ENCODE results near the gene DOCK3. TPM values are rescaled to one million over a fixed set of nuclear protein-coding genes. Genes with fewer than 3 reads are reported as not detected.
A peak's percentile ranks its signal among the peaks of the same experiment; 100 is the strongest.

The DOCK3 gene
- total and polyA plus RNA-seq, 10 of the 15 experiments (the other 5 are each of a cell fraction or from before 2014, with no cell fraction given): 0.02 to 0.52 (median 0.04) TPM; not detected in 5

- H3K4me2 ChIP-seq (ENCODE audit: control insufficient read depth, insufficient read depth): no peak overlapping the region
- no peak overlapping the region for H3K4me3 ChIP-seq
- H4K20me1 ChIP-seq (ENCODE audit: control insufficient read depth, insufficient read depth): peaks cover 11% of the 10 kb centered on the region; the same call in 1 of the 2 replicates
- no peak overlapping the region for H3K9ac ChIP-seq (ENCODE audit: control insufficient read depth, insufficient read depth, low read length)
- FAIRE-seq: no peak
- peaks cover 20 to 46% of the 10 kb centered on the region in 2 experiments for H3K36me3 ChIP-seq (ENCODE audit: control insufficient read depth in 2 of 2, insufficient read depth in 2 of 2, low read length in 1 of 2)
- no peak overlapping the region for H3K27ac ChIP-seq (ENCODE audit: control insufficient read depth, insufficient read depth)
- SMC1A ChIA-PET (ENCODE audit: uncharacterized antibody, unreplicated experiment): interaction anchor here (0.8 kb wide), 1 partner anchor 9 kb away, joined by 3 read pairs; no protein-coding TSS in a partner anchor
- no peak overlapping the region for H2AFZ ChIP-seq (ENCODE audit: control insufficient read depth, low read depth, low read length)
- H3K79me2 ChIP-seq (ENCODE audit: control insufficient read depth, insufficient read depth, low read length): peaks cover 36% of the 10 kb centered on the region
- no peaks in the 10 kb centered on the region for H3K9me3 ChIP-seq (replicated peaks; ENCODE audit: control insufficient read depth, insufficient read depth, low read length)
- intact Hi-C loops (cut with micrococcal nuclease; ENCODE audit: unreplicated experiment): no loop called here
- CTCF ChIA-PET: no interaction called here
- no TSS peak for BruUV-seq (replicated peaks)
- H3K27me3 ChIP-seq (replicated peaks in 1 of 2; ENCODE audit: control insufficient read depth in 2 of 2, insufficient read depth in 2 of 2, low read length in 1 of 2): no peaks in the 10 kb centered on the region
- DNase-seq (ENCODE audit: low read depth, low spot score): no peak
- POLR2A ChIA-PET: interaction anchor here (0.6 kb wide), 1 partner anchor 10 kb away, joined by 11 read pairs; no protein-coding TSS in a partner anchor
- RAD21 ChIA-PET (ENCODE audit: unreplicated experiment): no interaction called here
- 100% methylated on average over 1 of the region's 1 CpG for WGBS (ENCODE audit: insufficient coverage, insufficient replicate concordance, low lambda C conversion rate, missing lambda C conversion rate)
- in situ Hi-C loops (cut with MboI): loop anchor here (10.0 kb wide), 1 partner anchor 1062 kb away; no protein-coding TSS in a partner anchor
- TF ChIP-seq IKZF2 (IDR thresholded peaks at IDR 0.05): no peak
- TF ChIP-seq POLR2A (IDR thresholded peaks at IDR 0.05; ENCODE audit: low read depth, low read length): 0 out of 2 replicates have a peak, but pooled peaks have one; percentile 27
- no peak for TF ChIP-seq EP300 (IDR thresholded peaks at IDR 0.05; ENCODE audit: borderline replicate concordance in 1 of 2, control insufficient read depth in 1 of 2, low read depth in 2 of 2, low read length in 2 of 2)
- no peak for ATAC-seq
- H3K4me1 ChIP-seq (ENCODE audit: control insufficient read depth, insufficient read depth, low read length): peaks cover 11% of the 10 kb centered on the region
Measured at GRCh38 chr3:51396401-51396800, 721.7 kb downstream of the DOCK3 start.

DNA sequence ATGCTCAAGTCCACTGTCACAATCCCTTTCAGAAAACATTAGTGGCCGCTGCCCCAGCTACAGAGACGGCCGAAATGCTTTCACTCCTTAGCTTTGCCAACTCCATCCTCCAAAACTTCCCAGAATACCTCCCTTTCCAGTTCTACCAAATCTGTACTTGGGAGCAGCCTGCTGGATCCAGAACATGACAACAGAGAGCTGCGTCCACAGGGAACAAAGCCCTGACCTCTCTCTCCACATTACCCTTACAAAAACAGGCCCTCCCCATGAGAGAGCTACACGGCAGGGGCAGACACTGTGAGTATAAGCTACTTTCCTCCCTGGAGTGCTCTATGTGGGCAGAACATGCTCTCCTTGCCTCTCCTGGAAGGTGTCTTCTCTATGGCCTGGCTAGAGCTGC is 722.7 kb downstream of the DOCK3 start:
- FAIRE-seq (no peak), ATAC-seq (no peak), DNase-seq (ENCODE audit: low read depth, low spot score) (no peak)
- BruUV-seq (replicated peaks): no TSS peak
- Histone ChIP-seq H3K27ac (ENCODE audit: control insufficient read depth, insufficient read depth) (no peak overlapping the region), H4K20me1 (ENCODE audit: control insufficient read depth, insufficient read depth) (peaks cover 11% of the 10 kb centered on the region; the same call in 1 of the 2 replicates), H3K9me3 (replicated peaks; ENCODE audit: control insufficient read depth, insufficient read depth, low read length) (no peaks in the 10 kb centered on the region), H3K79me2 (ENCODE audit: control insufficient read depth, insufficient read depth, low read length) (peaks cover 26% of the 10 kb centered on the region), H3K4me1 (ENCODE audit: control insufficient read depth, insufficient read depth, low read length) (peaks cover 8% of the 10 kb centered on the region), H2AFZ (ENCODE audit: control insufficient read depth, low read depth, low read length) (no peak overlapping the region), H3K4me2 (ENCODE audit: control insufficient read depth, insufficient read depth) (no peak overlapping the region), H3K36me3 (ENCODE audit: control insufficient read depth in 2 of 2, insufficient read depth in 2 of 2, low read length in 1 of 2) (peaks cover 20 to 49% of the 10 kb centered on the region in 2 experiments), H3K4me3 (no peak overlapping the region), H3K9ac (ENCODE audit: control insufficient read depth, insufficient read depth, low read length) (no peak overlapping the region), H3K27me3 (replicated peaks in 1 of 2; ENCODE audit: control insufficient read depth in 2 of 2, insufficient read depth in 2 of 2, low read length in 1 of 2) (no peaks in the 10 kb centered on the region)
- POLR2A ChIA-PET: interaction anchor here (0.6 kb wide), 1 partner anchor 103 kb away, joined by 3 read pairs; no protein-coding TSS in a partner anchor
- intact Hi-C loops (cut with micrococcal nuclease; ENCODE audit: unreplicated experiment): no loop called here
- no peak for TF ChIP-seq POU2F2 (IDR thresholded peaks at IDR 0.05; ENCODE audit: borderline replicate concordance, low read depth, low read length)
- no peak for TF ChIP-seq HCFC1 (IDR thresholded peaks at IDR 0.05; ENCODE audit: low read length)
- TF ChIP-seq, protein P1, sequence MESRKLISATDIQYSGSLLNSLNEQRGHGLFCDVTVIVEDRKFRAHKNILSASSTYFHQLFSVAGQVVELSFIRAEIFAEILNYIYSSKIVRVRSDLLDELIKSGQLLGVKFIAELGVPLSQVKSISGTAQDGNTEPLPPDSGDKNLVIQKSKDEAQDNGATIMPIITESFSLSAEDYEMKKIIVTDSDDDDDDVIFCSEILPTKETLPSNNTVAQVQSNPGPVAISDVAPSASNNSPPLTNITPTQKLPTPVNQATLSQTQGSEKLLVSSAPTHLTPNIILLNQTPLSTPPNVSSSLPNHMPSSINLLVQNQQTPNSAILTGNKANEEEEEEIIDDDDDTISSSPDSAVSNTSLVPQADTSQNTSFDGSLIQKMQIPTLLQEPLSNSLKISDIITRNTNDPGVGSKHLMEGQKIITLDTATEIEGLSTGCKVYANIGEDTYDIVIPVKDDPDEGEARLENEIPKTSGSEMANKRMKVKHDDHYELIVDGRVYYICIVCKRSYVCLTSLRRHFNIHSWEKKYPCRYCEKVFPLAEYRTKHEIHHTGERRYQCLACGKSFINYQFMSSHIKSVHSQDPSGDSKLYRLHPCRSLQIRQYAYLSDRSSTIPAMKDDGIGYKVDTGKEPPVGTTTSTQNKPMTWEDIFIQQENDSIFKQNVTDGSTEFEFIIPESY (IDR thresholded peaks at IDR 0.05): no peak
- TF ChIP-seq EP300 (IDR thresholded peaks at IDR 0.05; ENCODE audit: borderline replicate concordance in 1 of 2, control insufficient read depth in 1 of 2, low read depth in 2 of 2, low read length in 2 of 2): no peak
- no peak for TF ChIP-seq ATF7 (IDR thresholded peaks at IDR 0.05; ENCODE audit: low read depth)
- TF ChIP-seq, protein P2, sequence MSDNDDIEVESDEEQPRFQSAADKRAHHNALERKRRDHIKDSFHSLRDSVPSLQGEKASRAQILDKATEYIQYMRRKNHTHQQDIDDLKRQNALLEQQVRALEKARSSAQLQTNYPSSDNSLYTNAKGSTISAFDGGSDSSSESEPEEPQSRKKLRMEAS (IDR thresholded peaks at IDR 0.05; ENCODE audit: low read depth, low read length): no peak
- TF ChIP-seq STAT3 (IDR thresholded peaks at IDR 0.05; ENCODE audit: low read depth, low read length): no peak
- TF ChIP-seq GATAD2B (conservative IDR thresholded peaks at IDR 0.05; ENCODE audit: low read depth): no peak
- TF ChIP-seq NFIC (IDR thresholded peaks at IDR 0.05; ENCODE audit: low read depth, low read length): no peak
- TF ChIP-seq ZNF622 (IDR thresholded peaks at IDR 0.05): no peak
- SMC1A ChIA-PET (ENCODE audit: uncharacterized antibody, unreplicated experiment): interaction anchor here (0.8 to 1.0 kb wide), 2 partner anchors 10 to 32 kb away, joined by 3 read pairs; no protein-coding TSS in a partner anchor
- CTCF ChIA-PET: interaction anchor here (1.2 kb wide), 1 partner anchor 9 kb away, joined by 5 read pairs; no protein-coding TSS in a partner anchor
- in situ Hi-C loops (cut with MboI): loop anchor here (10.0 kb wide), 1 partner anchor 1063 kb away; no protein-coding TSS in a partner anchor
- RAD21 ChIA-PET (ENCODE audit: unreplicated experiment): no interaction called here
- 87% methylated on average over 5 of the region's 5 CpGs for WGBS (ENCODE audit: insufficient coverage, insufficient replicate concordance, low lambda C conversion rate, missing lambda C conversion rate)
